ENCODE results near the gene PSAPL1.

DNA sequence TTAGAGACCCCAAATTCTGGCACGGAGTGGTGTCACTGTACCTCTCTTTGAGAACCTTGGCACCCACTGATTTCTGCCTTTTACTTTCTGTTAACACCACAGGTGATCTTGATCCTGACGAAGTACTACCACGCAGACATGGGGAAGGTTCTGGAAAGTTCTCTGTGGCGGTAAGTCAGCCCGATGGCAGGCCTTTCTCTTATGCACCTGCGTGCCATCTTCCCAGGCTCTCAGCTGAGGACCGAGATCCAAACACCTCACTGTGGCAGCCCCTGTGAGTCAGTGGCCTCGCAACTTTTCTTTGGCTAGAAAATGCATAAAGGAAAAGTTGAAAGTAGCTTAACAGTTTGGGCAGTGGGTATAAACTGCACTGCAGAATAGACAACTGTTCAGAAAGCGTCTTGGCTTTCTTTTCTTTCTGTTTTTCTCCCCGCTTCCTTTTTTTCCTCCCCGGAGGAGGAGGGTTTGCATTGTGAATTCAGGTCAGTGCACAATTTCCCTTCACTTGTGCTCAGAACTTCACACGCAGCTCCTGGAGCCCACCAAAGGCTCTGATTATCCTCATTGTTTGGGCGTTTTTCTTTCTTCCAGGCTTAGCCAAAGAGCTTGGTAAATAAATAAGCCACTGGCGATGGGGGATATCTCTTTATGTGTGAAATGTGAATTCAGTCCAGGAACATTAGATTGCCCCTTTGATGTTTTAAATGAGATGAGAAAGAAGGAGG is 38.4 kb downstream of the PSAPL1 start:
- TF ChIP-seq, protein P1, sequence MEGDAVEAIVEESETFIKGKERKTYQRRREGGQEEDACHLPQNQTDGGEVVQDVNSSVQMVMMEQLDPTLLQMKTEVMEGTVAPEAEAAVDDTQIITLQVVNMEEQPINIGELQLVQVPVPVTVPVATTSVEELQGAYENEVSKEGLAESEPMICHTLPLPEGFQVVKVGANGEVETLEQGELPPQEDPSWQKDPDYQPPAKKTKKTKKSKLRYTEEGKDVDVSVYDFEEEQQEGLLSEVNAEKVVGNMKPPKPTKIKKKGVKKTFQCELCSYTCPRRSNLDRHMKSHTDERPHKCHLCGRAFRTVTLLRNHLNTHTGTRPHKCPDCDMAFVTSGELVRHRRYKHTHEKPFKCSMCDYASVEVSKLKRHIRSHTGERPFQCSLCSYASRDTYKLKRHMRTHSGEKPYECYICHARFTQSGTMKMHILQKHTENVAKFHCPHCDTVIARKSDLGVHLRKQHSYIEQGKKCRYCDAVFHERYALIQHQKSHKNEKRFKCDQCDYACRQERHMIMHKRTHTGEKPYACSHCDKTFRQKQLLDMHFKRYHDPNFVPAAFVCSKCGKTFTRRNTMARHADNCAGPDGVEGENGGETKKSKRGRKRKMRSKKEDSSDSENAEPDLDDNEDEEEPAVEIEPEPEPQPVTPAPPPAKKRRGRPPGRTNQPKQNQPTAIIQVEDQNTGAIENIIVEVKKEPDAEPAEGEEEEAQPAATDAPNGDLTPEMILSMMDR (IDR thresholded peaks at IDR 0.05): no peak
- TF ChIP-seq POLR2AphosphoS5 (IDR thresholded peaks at IDR 0.05): no peak
